ENCODE data around the gene CEACAM4.
"Not testable (repeated sequence)": the region's sequence is repeated elsewhere in the genome, so short reads cannot be mapped to it uniquely, and the experiment has no call there.

Gene CEACAM4

DNA sequence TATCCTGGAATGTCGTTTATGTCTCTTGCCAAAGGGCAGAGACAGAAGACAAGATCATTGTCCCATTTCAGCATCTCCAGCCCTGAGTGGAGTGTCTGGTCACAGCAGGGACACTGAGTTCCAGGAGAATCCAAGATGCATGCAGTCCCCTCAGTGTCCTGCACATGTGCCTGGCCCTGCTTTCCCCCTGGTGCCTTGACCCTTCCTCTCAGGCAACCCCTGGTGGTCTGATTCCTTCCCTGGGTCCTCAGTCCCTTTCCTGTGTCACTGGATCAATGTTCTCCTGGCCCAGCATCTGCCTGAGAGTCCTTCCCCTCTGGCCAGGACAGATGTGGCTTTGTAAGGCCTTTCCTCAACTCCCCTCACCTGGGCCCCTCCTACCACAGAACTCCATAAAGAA is 41.9 kb downstream of the CEACAM4 start:
- FAIRE-seq: no peak
- DNase-seq (ENCODE audit: insufficient read length, low spot score): no peak
- no peak for TF ChIP-seq POLR2A (IDR thresholded peaks at IDR 0.05; ENCODE audit: low read depth, low read length)

DNA sequence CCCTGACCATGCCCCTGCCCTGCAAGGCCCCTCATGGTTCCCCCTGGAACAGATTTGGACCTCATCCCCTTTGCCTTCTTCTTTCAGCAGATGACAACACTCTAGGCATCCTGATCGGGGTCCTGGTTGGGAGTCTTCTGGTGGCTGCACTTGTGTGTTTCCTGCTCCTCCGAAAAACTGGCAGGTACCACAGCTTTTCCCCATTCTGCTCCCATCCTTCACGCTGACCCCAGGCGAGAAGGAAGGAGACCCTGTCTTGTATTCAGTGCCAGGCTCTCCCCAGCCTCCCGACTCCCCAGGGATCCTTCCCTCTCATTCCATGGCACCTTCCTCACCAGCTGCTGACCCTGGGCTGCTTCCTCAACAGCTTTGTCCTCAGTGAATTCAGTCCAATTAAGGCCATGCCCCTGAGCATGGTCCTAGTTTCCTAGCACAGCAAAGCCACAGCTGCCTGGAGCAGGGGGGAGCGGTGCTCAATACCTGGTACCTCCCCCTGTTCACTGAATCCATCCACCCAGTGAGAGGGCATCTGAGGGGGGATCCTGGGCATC is 42.5 kb downstream of the CEACAM4 start:
- FAIRE-seq: no peak
- TF ChIP-seq POLR2A (IDR thresholded peaks at IDR 0.05; ENCODE audit: low read depth, low read length): no peak

DNA sequence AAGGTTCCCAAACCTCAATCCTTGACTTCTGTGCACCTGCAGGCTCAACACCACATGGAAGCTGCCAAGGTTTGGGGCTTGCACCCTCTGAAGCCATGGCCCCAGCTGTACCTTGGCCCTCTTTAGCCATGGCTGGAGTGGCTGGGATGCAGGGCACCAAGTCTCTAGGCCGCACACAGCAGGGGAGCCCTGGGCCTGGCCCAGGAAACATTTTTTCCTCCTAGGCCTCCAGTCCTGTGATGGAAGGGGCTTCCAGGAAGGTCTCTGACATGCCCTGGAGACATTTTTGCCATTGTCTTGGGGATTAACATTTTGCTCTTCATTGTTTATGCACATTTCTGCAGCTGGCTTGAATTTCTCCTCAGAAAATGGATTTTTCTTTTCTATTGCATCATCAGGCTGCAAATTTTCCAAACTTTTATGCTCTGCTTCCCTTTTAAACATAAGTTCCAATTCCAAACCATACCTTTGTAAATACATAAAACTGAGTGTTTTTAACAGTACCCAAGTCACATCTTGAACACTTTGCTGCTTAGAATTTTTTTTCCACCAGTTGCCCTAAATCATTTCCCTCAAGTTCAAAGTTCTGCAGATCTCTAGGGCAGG is 44.2 kb downstream of the CEACAM4 start:
- FAIRE-seq; DNase-seq (ENCODE audit: insufficient read length, low spot score): not testable (repeated sequence)

More for the DNA sequence above, 42.5 kb downstream of the CEACAM4 start:
- no peak for DNase-seq (ENCODE audit: insufficient read length, low spot score)

DNA sequence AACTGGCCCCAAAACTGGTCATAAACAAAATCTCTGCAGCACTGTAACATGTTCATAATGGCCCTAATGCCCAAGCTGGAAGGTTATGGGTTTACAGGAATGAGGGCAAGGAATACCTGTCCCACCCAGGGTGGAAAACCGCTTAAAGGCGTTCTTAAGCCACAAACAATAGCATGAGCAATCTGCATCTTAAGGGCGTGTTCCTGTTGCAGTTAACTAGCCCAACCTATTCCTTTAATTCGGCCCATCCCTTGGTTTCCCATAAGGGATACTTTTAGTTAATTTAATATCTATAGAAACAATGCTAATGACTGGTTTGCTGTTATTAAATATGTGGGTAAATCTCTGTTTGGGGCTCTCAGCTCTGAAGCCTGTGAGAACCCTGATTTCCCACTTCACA is 45.8 kb downstream of the CEACAM4 start:
- not testable (repeated sequence) for FAIRE-seq; DNase-seq (ENCODE audit: insufficient read length, low spot score)

DNA sequence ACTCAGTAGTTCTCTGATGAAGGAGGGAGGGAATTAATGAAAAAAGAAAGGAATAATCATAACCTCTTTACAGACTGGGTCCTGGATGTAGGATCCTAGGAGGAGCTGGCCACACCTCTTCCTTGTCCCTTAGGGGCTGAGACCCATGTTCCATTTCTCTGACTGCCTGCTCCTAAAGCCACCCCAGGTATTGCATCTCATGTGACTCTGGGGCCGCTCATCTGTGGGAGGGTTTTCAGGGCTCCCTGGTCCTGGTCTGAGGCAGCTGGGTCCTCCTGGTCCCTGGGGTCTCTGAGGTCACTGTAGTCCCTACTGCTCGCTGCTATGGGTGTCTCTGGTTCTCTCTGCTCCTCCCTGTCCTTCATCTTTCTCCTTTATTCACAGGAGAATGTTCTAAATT is 48.0 kb downstream of the CEACAM4 start:
- DNase-seq (ENCODE audit: insufficient read length, low spot score) (no peak), FAIRE-seq (no peak)
- no peak for TF ChIP-seq POLR2A (IDR thresholded peaks at IDR 0.05; ENCODE audit: low read depth, low read length)

DNA sequence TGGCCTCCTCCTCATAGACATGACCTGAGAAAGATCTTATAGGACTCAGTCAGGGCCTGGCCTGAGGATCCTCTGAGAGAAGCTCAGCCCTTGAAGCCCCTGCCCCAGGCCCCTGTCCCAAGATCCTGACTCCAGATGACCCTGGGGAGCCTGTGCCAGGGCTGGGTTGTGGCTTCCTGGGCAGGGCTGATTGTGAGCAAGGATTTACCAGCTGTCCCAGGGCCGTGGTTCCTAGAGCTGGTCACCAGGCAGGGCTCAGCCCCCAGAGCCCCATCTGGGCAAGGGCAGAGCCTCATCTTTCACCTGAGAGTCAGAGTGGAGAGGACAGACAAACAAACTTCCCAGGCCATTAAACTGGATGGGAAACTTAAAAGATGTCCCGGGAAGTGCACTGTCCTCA is 49.0 kb downstream of the CEACAM4 start:
- TF ChIP-seq POLR2A (IDR thresholded peaks at IDR 0.05; ENCODE audit: low read depth, low read length): no peak
- DNase-seq (ENCODE audit: insufficient read length, low spot score): no peak
- FAIRE-seq: no peak

DNA sequence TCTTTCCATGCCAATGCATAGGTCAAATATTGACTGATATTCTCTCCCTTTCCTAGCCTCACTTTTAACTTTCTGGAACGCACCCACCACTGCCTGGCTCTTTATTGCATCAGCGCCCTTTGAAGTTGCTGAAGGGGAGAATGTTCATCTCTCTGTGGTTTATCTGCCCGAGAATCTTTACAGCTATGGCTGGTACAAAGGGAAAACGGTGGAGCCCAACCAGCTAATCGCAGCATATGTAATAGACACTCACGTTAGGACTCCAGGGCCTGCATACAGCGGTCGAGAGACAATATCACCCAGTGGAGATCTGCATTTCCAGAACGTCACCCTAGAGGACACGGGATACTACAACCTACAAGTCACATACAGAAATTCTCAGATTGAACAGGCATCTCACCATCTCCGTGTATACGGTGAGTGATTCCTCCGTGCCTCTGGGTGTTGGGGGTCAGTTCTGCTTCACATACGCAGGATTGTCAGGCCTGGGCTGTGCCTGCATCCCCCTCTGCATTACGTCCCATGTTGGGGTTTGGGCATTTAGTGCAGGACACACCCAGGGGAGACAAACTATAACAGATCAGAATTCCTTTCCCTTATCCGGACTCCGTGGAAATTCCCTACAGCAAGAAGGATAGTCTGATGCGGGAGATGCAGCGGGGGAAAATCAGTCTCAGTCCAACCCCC is 49.6 kb downstream of the CEACAM4 start:
- DNase-seq (ENCODE audit: insufficient read length, low spot score) (no peak), FAIRE-seq (no peak)
- no peak for TF ChIP-seq POLR2A (IDR thresholded peaks at IDR 0.05; ENCODE audit: low read depth, low read length)

DNA sequence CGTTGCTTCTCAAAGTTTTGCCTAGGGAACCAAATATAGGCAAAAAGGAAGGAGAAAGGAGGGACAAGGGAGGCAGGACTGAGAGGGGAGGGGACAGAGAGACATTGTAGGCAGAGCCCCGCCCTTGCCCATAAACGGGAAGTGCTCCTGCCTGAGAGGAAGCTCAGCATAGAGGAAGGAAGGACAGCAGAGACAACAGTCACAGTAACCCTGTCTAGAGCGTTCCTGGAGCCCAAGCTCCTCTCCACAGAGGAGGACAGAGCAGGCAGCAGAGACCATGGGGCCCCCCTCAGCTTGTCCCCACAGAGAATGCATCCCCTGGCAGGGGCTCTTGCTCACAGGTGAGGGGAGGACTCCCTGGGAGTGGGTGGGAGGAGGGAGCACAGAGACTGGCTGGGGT is 50.9 kb downstream of the CEACAM4 start, which contains the start of gene CEACAM21:
Gene CEACAM21 (plus strand): TSS at position 169 of the 400 bp plus-strand sequence. CDS start 109 bp downstream, at position 278.
- DNase-seq (ENCODE audit: insufficient read length, low spot score) (no peak), FAIRE-seq (no peak)
- TF ChIP-seq POLR2A (IDR thresholded peaks at IDR 0.05; ENCODE audit: low read depth, low read length): no peak

DNA sequence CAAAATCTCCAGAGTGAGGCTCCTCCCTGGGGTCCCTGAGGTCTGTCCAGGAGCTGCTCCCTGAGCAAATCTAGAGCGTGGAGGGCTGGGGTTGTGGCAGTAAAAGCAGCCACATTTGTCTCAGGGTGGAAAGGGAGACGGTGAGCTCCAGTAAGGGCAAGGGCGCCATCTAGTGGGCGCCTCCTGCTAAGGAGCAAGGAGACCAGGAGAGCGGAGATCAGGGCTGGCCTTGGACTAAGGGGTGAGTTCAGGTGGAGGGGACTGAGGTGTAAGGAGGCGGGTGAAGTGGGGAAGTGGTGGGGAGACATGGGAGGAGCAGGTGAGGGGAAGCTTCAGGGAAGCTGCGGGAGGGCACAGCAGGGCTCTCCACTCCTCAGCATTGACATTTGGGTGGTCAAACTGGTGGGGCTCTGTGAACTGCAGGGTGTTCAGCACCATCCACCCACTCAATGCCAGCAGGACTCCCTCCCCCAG is 56.2 kb downstream of the CEACAM4 start:
- peak; percentile 82 for DNase-seq (ENCODE audit: insufficient read length, low spot score)
- peak; percentile 97 for FAIRE-seq
- TF ChIP-seq POLR2A (IDR thresholded peaks at IDR 0.05; ENCODE audit: low read depth, low read length): no peak

DNA sequence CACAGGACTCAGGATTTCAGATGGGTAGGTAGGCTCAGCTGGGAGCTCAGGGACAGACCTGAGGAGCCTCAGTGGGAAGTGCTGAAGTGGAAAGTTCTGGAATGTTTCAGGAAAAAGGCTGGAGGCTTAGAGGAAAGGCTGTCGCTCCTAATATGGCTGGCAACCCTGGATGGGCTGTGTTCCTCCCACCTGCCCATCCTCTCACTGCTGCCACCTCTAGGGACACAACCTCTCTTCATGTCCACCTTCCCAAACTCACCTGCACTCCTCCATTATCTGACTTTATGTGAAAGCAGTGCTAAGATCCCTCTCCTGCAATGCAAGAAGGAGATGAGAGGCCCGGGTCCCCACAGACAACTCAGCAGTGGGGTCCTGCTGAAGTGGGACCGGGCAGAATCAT is 56.7 kb downstream of the CEACAM4 start:
- no peak for FAIRE-seq
- no peak for TF ChIP-seq POLR2A (IDR thresholded peaks at IDR 0.05; ENCODE audit: low read depth, low read length)
- no peak for DNase-seq (ENCODE audit: insufficient read length, low spot score)

DNA sequence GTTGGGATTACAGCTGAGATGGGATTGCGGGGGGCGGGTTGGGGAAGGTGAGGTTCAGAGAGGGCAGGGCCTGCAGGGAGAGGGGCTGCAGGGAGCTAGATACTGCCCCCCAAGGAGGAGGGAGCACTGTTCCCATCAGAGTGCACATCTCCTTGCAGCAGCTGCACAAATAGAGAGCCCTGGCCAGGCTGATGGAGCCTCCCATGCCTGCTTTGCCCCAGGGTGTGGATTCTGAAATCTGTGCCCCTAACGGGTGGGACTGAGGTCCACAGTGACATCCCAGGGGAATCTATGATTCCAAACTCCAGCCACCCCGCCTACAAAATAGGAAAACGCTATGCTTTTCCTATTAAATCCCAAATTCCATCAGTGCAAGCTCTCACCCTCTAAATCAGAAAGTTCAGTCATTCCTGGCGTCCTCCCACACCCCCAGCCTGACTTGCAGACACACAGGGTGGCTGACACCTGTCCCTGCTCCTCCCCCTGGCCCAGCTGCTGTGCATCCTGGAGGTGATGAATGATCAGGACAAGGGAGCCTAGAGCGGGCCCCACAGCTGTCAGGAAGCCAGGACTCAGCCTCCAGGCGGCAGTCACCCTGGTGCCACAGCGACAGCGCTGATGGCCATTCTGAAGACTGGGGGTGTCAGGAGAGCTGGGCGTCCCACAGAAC is 57.3 kb downstream of the CEACAM4 start:
- TF ChIP-seq POLR2A (IDR thresholded peaks at IDR 0.05; ENCODE audit: low read depth, low read length): no peak
- DNase-seq (ENCODE audit: insufficient read length, low spot score) (no peak), FAIRE-seq (no peak)
